HG02678 (cell line): ENCODE data around the gene RORC.
"Not testable (repeated sequence)": the region's sequence is repeated elsewhere in the genome, so short reads cannot be mapped to it uniquely, and the experiment has no call there.

Experiments used
- ATAC-seq: cut with Tn5 transposase; IDR thresholded peaks from one replicate; pipeline ENCODE4 v1.9.1; 2021; ENCODE audit warnings: mild to moderate bottlenecking, moderate library complexity; ENCODE audit not compliant: unreplicated experiment

RORC gene

GRCh38 chr1:151831605-151832004, at the start of gene RORC:
Gene RORC, minus strand, starts transcription at chr1:151831802. Its CDS starts 38 bp downstream, at chr1:151831764.
- ATAC-seq = no peak

- ATAC-seq = no peak
Measured at GRCh38 chr1:151875419-151876097, 44.0 kb upstream of the RORC start.

- ATAC-seq = not testable (repeated sequence)
Measured at GRCh38 chr1:151872776-151873175, 41.2 kb upstream of the RORC start.

GRCh38 chr1:151871284-151872030, 39.9 kb upstream of the RORC start:
- no peak for ATAC-seq

- ATAC-seq = no peak
Measured at GRCh38 chr1:151868486-151868885, 36.9 kb upstream of the RORC start.

GRCh38 chr1:151867765-151868411, 36.3 kb upstream of the RORC start:
- ATAC-seq = no peak

GRCh38 chr1:151867321-151867720, 35.7 kb upstream of the RORC start:
- no peak for ATAC-seq

GRCh38 chr1:151864411-151864810, 32.8 kb upstream of the RORC start:
- ATAC-seq = no peak

- no peak for ATAC-seq
Measured at GRCh38 chr1:151862604-151863003, 31.0 kb upstream of the RORC start.

- no peak for ATAC-seq
Measured at GRCh38 chr1:151860504-151861187, 29.0 kb upstream of the RORC start.

GRCh38 chr1:151859891-151860293, 28.3 kb upstream of the RORC start:
- ATAC-seq = no peak

- ATAC-seq = no peak
Measured at GRCh38 chr1:151858886-151859665, 27.5 kb upstream of the RORC start.

- ATAC-seq = no peak
Measured at GRCh38 chr1:151858030-151858746, 26.6 kb upstream of the RORC start.

- no peak for ATAC-seq
Measured at GRCh38 chr1:151855933-151856332, 24.3 kb upstream of the RORC start.

- ATAC-seq = not testable (repeated sequence)
Measured at GRCh38 chr1:151855516-151855915, 23.9 kb upstream of the RORC start.

- ATAC-seq = no peak
Measured at GRCh38 chr1:151854658-151855057, 23.1 kb upstream of the RORC start.

GRCh38 chr1:151853411-151853943, 21.9 kb upstream of the RORC start, which contains the start of gene THEM5:
Gene THEM5, minus strand, starts transcription at chr1:151853712. Its CDS starts 147 bp downstream, at chr1:151853565.
- no peak for ATAC-seq

GRCh38 chr1:151852733-151853132, 21.1 kb upstream of the RORC start:
- no peak for ATAC-seq

- no peak for ATAC-seq
Measured at GRCh38 chr1:151851886-151852285, 20.3 kb upstream of the RORC start.
